HG02981 (cell line): ENCODE results near the gene MEGF6.

Experiments
- ATAC-seq: cut with Tn5 transposase; IDR thresholded peaks from one replicate; pipeline ENCODE4 v1.9.1; 2021; ENCODE audit warnings: mild to moderate bottlenecking, moderate library complexity; ENCODE audit not compliant: unreplicated experiment

Gene MEGF6

DNA sequence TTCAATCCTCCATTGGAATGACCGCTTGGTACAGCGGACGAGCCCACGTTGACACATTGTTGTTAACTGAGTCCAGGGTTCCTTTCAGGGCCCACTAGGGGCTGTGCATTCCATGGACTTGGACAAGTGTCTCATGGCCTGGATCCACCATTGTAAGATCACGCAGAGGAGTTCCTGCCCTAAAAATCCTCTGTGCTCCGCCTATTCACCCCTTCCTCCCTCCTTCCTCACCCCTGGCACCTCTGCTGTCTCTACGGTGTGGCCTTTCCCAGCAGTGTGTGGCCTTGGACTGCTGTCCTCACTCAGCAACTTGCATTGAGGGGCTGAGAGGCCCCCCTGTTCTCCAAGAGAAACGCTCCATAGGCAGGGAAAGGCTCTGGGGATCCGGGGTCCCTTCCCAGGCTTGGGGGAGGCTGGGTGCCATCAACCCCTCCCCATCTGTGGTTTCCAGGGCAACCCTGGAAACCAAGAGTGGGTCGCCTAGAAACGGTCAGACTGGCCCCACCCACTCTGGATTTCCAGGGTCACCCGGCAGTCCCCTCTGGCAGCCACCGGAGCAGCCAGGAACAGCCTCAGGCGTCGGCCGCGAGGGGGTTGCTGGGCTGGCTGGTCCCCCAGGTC, 50.9 kb downstream of the MEGF6 start:
- no peak for ATAC-seq

DNA sequence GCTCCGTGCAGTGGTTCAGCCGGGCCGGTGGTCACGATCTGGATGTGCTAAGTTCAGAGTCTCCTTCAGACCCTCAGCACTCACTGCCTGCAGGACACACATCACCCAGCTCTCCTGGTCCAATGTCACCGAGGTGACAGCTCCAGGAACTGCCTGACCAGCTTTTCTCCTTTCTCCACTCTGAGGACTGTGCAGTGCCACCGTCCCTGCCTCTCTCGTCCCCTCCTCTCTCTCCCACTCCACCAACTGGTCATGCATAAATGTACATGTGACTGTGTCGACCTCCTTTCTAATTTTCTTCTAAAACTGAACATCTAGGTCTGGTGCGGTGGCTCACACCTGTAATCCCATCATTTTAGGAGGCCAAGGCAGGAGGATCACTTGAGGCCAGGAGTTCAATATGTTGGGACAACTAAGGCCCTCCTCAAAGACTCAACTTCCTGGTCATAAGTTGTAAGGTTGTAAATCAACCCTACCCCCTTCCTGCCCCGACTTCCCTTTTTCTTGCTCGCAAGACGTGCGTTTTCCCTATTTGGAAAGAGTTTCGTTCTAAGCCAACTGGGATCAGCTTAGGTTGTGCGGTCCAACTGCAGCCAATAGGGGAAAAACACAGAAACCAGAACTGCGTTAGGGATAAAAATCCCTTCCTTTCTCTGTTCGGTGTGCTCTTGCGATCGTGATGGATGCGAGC, 53.1 kb downstream of the MEGF6 start:
- ATAC-seq, result no peak

DNA sequence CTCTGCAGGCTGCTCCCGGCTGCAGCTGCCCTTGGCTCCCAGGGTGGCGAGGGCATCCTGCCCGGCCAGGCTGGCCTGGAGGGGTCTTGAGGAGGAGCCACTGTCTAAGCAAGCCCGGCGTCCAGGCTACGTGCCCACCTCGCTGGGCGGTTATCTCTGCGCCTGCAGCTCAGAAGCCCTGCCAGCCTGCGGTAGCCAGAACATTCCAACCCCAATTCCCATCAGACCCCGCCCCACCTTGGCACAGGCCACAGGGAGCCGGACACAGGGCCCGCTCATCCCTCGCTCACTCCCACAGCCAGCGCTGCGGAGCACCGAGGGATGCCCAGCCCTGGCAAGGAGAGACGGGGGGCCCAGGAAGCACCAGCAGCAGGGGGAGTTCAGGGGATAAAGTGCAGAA, 53.9 kb downstream of the MEGF6 start:
- no peak for ATAC-seq

DNA sequence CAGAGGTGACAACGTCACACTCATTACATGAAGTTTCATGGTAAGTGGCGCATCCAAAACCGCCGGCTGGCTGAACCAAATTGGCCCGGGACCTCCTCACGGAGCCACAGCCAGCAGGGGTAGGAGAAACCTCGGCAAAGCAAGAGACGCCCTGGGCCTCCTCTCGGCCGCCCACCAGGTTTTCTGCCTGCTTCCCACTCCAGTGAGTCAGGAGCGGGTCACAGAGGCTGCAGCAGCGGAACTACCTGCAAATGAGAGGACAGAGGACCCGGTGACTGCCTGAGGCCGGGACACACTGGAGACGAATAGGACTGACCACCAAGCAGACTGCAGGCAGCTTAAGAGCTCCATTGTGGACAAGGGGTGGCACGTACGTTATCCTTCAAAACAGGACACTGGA, 55.0 kb downstream of the MEGF6 start:
- ATAC-seq, result no peak

DNA sequence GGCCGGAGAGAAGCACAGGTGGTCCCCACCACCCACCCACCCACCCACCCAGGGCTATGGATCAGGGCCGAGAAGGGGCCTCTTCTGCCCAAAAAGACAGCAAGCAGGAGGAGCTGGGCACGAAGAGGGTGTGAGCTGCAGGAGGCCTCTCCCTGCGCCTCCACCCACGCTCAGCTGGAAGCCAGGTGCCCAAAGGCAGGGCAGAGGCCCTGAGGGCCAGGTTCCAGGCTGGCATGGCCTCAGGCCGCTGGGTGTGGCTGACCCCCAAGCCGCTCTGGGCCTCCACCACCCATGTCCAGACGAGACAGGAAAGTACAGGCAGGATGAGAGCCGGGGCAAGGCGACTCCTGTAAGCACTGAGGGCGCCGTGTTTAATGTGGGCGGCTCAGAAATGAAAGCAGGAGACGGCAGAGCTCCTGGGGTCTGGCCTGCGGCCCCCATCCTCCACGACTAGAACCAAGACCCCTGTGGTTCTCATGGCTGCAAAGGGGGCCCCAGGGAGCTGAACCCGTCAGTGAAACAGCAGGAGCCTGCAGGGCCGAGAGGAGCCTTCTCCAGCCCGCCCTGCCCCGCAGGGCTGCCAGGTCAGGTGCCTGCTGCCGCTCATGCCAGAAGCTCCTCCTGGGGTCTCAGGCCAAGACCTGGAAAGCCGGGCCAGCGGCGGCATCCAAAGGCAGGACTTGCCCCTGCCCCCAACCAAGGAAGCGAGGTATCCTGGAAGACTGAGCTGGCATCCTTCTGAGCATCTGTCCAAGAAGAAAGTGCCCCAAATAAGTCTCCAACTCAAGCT, 56.0 kb downstream of the MEGF6 start:
- no peak for ATAC-seq

DNA sequence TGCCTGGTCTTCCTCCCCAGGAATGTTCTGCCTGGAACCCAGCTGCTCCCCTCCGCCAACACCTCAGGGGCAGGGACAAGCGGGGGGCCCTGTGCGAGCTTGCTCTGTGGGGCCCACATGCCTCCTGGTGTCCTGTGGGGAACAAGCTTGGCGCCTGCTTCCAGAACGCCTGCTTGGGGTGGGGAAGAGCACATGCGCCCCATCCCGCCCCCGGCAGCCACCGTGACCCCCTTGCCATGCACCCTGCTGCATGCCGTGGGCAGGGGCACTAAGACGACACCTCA, 57.4 kb downstream of the MEGF6 start:
- ATAC-seq, result no peak

DNA sequence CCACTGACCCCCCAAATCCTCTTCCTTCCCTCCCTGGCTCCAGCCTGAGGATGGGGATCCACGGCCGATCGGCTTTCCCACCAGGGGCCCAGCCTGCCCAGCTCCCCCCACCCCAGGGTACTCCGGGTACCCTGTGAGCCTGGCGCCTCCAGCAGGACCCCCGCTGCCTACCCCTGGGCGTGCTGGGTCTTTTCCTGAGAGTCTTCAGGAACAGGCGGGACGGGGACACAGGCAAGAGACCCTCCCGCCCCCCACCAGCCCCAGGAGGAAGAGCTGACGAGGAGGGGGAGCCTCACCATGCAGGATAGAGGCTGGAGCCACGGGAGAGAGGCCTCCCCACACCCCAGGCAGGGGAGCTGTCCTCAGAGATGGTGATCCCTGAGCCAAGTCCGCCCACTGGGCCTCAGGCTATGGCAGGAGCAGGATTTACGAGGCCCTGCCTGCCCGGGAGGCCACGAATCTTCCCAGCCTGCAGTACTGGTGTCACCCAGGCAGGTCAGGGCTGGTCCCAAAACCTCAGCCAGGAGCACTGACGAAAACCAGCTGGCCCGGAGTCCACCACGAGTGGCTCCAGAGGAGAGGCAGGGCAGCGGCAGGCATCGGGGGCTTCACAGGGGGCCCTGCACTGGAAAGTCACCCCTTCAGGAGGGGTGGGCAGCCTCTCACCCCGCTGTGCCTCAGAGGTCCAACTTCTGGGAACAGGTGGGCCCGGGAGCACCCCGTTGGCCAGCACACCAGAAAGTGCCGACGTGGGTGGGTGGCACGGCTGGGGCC, 58.0 kb downstream of the MEGF6 start:
- no peak for ATAC-seq

DNA sequence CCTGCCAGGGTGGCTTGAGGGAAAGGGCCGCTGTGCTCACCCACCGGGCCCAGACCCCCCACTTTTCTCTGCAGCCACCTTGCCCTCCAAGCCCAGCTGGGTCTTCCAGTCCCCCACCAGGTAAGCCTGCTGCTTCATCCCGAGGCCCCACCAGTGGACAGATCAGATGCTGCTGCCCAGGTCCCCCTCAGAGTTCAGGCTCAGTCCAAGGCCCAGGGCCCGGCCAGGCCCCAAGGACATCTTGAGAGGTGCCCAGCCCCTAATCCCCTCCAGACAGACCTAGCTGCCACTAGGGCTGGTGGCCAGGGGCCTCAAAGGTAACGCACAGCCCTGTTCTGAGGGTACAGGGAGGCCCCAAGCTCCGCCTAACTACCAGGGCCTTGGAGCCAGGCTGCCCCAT, 58.6 kb downstream of the MEGF6 start:
- no peak for ATAC-seq

DNA sequence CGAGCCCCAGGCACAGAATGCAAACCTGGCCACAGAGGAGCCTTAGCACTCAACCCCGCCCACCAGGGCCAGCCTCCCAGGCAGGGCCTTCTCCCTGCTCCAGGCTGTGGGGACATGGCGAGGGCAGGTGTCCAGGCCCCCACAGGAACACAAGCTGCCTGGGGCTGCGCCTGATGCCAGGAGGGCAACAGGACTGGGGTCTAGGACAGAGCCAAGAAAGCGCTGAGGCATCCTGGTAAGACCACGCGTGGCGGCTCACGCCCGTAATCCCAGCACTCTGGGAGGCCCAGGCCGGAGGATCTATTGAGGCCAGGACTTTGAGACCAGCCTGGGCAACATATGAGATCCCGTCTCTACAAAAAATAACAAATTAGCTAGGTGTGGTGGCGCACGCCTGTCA, 59.1 kb downstream of the MEGF6 start:
- ATAC-seq, result no peak

DNA sequence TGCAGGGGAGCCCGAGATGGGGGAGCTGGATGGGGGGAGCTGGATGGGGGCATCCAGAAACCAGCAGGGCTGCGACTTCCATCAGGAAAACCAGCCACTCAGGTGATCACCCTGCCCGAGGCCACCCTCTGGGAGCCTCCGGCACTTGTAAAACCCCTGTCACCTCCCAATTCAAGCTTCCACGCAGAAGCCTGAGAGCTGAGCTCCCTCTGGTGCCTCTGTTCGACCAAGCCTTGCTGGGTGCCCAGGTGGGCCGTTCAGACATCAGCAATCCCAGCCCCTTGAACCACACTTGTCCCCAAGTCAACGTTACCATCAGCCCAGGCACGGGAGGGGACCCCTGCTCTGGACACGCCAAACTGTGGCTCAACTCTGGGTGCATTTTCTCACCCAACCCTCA, 59.6 kb downstream of the MEGF6 start:
- ATAC-seq, result no peak

DNA sequence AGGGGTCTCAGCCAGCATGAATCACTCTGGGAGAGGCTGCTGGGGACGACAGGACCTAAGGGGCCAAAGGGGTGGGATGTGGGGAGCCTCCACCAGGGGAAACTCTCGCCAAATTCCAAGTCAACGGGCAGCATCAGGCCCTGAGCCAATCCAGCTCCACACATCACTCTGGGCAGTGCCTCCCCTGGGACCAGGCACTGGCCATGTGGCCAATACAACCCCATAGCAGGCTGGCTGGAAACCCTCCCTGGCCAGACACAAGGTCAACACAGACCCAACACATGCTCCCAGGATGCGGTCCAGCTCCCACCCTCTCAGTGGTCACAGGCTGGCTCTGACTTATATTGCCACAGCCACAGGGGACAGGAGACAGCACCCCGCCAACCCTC, 60.0 kb downstream of the MEGF6 start:
- ATAC-seq, result no peak

DNA sequence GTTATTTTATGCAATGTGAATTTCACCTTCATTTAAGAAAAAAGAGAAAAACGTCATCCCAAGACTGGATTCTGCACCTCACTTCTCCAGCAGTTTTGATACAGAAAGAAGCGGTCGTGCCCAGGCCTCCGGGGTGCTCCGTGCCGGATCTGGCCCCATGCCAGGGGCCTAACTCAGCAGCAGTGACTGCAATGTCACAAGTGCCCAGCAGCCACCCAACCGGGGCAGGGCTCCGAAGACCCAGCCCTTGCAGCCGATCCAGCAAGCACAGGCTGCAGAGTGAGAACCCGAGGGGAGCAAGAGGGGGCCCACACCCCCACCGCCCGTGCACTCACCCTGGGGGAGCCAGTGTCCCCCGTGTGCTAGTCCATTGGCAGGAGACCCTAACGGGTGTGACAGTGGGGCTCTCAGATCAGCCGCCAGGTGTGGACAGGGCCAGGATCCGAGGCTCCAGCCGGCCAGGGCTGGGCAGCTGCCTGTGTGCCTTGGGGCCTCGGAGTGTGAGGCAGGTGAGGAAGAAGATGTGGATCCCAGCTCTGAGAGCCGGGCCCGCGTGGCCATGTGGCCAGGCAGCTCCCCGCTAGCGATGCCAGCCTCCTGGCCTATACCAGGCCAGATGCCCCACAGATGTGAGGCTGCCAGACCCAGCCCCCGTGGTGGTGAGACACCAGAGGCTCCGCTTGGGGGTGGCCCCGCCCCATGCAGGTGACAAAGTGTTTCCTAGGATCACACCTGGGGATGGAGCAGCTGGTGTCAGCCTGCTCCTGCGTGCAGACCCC, 60.6 kb downstream of the MEGF6 start:
- ATAC-seq, result no peak

DNA sequence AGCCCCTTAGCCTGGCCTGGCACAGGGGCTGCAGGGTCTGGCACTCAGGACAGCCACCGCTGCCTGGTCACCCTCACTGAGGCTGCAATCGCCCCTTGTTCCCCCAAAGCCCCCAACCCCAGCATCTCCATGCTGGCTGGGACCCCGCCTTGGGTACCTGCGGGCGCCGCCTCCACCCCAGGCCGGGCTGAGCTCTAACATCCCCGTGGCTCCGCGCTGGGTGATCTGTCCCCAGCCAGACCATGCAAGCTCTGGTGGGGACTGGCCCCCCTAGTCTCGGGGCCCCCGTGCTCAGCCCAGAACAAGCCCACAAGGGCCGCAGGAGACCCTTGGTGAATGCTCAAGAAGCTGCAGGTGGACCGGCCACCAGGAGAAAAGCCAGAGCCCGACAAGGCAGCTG, 62.4 kb downstream of the MEGF6 start:
- no peak for ATAC-seq

DNA sequence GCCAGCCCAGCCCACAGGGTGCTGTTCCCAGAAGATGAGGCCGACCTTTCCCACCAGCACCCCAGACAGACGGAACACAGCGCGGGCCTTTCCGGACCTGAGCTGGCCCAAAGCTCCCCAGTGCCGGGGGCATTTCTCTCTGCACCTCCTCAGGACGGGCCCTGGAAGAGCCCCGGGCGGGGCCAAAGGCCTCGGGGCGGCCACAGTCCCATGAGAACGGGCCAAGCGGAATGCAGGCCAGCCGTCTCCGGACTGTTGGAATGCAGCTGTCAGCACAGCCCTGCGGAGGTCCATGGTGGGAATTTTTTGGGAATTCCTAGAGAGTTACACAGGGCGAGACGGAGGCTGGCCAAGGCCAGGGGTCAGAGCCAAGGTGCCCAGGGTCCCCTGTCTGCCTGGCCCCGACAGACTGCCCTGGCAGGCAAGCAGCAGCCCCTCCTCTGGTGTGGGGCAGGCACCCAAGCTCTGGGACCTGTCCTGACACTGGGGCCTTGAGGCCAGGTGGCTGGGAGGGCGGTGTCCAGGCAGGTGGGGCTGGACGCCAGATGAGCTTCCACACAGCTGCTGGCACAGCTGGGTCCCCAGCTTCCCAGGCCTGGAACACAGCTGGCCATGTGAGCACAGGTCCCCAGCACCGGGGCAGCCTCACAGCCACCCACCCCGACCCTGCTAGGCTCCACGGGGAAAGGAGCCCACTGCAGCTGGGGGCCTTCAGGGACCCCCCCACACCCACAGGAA, 63.0 kb downstream of the MEGF6 start:
- ATAC-seq, result no peak

DNA sequence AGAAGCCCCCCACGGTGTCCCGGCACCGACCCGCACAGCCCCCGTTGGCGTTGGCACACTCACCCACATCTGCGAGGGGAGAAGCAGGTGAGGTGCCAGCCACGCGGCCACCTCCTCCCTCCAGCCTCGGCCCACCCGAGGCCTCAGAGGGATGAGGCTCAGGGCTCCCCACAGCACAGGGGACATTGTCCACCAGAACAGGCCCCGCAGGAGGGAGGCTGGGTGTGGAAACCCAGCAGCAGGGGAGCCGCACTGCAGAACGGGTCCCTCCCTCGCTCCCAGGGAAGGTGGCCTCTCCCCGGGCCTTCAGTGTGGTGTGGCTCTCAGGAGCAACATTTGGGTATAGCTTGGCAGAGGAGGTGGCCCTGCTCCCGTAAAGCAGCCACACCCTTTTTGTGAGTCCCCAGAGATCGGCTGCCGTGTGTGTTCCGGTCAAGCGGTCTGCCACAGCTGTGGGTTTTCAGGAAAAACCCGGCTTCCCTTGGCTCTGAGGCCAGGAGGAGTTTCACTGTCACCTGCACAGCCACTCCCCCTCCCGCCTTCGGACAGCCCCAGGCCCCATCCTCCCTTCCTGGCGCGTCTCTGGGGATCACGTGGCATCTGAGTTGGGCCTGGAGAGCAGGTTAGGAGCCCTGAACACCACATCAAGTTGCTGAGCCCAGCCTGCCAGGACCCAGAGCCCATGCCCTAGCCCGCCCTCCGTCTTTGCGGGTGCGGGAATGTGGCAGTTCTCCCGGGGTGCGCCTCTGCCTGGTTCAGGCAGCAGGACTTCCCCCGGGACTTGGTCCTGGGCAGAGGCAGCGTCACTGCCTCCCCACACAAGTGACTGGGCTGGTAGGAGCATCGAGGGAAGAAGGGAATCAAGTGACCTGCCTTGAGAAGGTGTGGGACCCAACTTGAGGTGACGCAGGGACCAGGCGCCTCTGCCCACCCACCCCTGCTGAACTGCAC, 64.0 kb downstream of the MEGF6 start:
- no peak for ATAC-seq

DNA sequence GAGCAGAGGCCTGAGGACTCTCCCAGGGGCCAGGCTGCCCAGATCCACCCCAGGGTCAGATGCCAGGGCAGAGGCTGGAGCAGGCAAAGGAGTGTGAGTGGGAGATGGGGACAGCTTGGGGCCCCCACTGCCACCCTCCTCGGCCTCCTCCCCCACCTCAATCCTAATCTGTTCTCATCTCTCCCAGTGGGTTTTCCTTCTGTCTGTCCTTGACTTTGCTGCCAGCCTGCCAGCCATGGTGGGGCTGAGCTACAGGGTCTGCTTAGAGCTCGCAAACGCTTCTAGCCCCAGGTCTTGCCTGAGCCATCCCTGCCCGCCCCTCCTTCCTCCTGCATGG, 65.3 kb downstream of the MEGF6 start:
- no peak for ATAC-seq

DNA sequence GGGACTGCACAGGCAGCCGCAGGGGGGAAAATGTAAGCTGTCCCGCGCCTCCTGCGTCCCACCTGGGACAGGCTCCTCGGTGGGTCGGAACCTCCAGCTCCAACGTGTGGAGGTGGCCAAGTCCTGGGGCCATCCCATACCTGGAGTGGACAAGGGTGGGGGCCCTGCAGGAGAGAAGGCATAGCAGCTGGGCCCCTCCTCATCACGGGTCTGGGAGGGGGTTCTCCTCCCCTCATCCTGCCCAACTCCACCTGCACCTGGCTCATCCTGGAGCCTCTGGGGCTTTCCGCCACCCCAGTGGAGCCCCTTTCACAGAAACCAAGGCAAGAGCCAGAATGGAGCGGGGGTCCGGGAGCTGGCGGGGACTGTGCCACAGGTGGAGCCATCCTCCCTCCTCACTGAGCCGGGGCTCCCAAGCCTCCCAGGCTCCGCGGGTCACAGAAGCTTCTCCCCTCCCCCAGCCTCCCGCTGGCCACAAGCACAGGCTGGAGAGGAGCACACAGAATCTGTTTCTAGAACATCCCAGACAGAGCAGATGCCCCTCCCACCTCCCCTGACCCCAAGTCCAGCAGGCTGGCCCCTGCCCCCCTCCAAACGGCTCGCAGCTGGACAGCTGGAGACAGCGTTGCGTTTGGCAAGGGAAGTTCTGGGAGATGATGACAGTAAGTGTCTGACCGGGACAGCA, 65.8 kb downstream of the MEGF6 start:
- ATAC-seq, result no peak

DNA sequence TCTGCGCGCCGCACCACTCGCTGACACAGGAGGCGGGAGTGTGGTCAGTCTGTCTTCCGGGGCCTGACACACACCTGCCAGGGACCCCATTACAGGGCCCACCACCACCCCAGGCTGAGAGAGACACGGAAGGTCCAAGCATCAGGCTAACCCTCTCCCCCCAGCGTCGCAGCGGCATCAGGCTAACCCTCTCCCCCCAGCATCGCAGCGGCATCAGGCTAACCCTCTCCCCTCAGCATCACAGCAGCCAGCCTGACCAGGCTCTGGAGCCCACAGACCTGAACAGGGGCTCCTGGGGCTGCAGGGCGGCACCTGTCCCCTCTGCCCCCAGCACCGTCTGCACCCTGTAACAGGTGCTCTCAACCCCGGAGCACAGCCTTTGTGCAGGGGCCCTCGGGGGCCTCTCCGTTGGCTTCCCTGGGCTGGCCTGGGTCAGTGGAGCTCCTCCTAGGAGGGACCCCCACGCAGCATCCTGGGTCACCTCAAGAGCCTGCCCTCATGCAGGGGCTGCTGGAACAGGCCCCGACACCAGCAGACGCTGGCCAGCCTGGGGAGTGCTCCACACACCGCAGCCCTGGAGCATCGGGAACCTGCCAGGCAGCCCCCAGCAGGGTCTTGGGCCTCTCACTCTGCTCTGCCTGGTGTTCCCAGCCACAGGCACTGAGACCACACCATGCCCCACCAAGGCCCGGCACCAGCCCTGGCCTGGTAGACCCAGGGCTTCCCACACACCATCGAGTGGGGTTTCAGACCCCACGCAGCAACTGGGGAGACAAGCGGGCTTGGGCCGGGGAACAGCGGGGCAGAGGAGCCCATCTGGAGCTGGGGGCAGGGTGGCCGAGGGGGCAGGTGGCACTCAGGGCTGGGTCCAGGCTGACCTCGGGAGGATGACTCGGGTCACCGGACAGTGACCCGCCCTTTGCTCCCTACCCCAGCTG, 67.0 kb downstream of the MEGF6 start:
- no peak for ATAC-seq
